ENCODE data around the gene HMG20A. TPM values are rescaled to one million over a fixed set of nuclear protein-coding genes. Genes with fewer than 3 reads are reported as not detected.

The HMG20A gene
- total and polyA plus RNA-seq, 10 donors: 17.9 to 107 (median 77.2) TPM

GRCh38 chr15:77430652-77431051 is 10.0 kb downstream of the HMG20A start:
- peaks cover 0 to 46% (median 36%) of the 10 kb centered on the region in 6 donors for H3K4me1 ChIP-seq

GRCh38 chr15:77436822-77437221 is 16.1 kb downstream of the HMG20A start:
- WGBS, 5 donors: 73 to 88% (median 82%) methylated on average over 2 of the region's 2 CpGs
- no peak for TF ChIP-seq POLR2A (IDR thresholded peaks at IDR 0.05)
- no peak for TF ChIP-seq CTCF (IDR thresholded peaks at IDR 0.05 in 8 of 11, conservative IDR thresholded peaks at IDR 0.05 in 3 of 11)
- TF ChIP-seq POLR2AphosphoS5 (IDR thresholded peaks at IDR 0.05): no peak
- H3K27me3 ChIP-seq (replicated peaks in 1 of 7): no peaks in the 10 kb centered on the region
- peaks cover 0 to 5% (median 0%) of the 10 kb centered on the region in 6 donors for H3K36me3 ChIP-seq
- H3K9me3 ChIP-seq: no peaks in the 10 kb centered on the region
- H3K27ac ChIP-seq: no peak overlapping the region
- no peak for DNase-seq
- intact Hi-C loops (cut with DNase I; ENCODE audit: low total_unique reads): loop anchor here (10.0 kb wide), 1 partner anchor 48 kb away; no protein-coding TSS in a partner anchor
- H3K4me3 ChIP-seq: no peak overlapping the region
- H3K4me1 ChIP-seq: peaks cover 0 to 44% (median 21%) of the 10 kb centered on the region in 6 donors

More at GRCh38 chr15:77430652-77431051, 10.0 kb downstream of the HMG20A start:
- intact Hi-C loops (cut with DNase I; ENCODE audit: low total_unique reads): loop anchor here (10.0 kb wide), 1 partner anchor 54 kb away; no protein-coding TSS in a partner anchor
- no peaks in the 10 kb centered on the region for H3K27me3 ChIP-seq (replicated peaks in 1 of 7)
- H3K27ac ChIP-seq: no peak overlapping the region
- TF ChIP-seq CTCF (IDR thresholded peaks at IDR 0.05 in 8 of 11, conservative IDR thresholded peaks at IDR 0.05 in 3 of 11) (no peak), POLR2AphosphoS5 (IDR thresholded peaks at IDR 0.05) (no peak), POLR2A (IDR thresholded peaks at IDR 0.05) (no peak)
- WGBS, 5 donors: 72 to 84% (median 82%) methylated on average over 2 of the region's 2 CpGs
- no peaks in the 10 kb centered on the region for H3K36me3 ChIP-seq
- H3K9me3 ChIP-seq: no peaks in the 10 kb centered on the region
- no peak overlapping the region for H3K4me3 ChIP-seq
- no peak for DNase-seq

- no peak for TF ChIP-seq POLR2AphosphoS5 (IDR thresholded peaks at IDR 0.05)
- no peak for TF ChIP-seq CTCF (IDR thresholded peaks at IDR 0.05 in 8 of 11, conservative IDR thresholded peaks at IDR 0.05 in 3 of 11)
- no peak for TF ChIP-seq POLR2A (IDR thresholded peaks at IDR 0.05)
- Histone ChIP-seq H3K9me3 (no peaks in the 10 kb centered on the region), H3K4me1 (peaks cover 0 to 49% (median 25%) of the 10 kb centered on the region in 6 donors), H3K27ac (no peak overlapping the region), H3K4me3 (no peak overlapping the region), H3K36me3 (peaks cover 0 to 5% (median 0%) of the 10 kb centered on the region in 6 donors), H3K27me3 (replicated peaks in 1 of 7) (no peaks in the 10 kb centered on the region)
- no peak for DNase-seq
- 86 to 92% (median 91%) methylated on average over 4 of the region's 4 CpGs for WGBS, 5 donors
- intact Hi-C loops (cut with DNase I; ENCODE audit: low total_unique reads): loop anchor here (10.0 kb wide), 1 partner anchor 48 kb away; no protein-coding TSS in a partner anchor
Observed at GRCh38 chr15:77437264-77437663, 16.6 kb downstream of the HMG20A start.

- DNase-seq: no peak
- 66 to 86% (median 74%) methylated on average over 3 of the region's 3 CpGs for WGBS, 5 donors
- H3K27ac ChIP-seq: no peak overlapping the region
- intact Hi-C loops (cut with DNase I; ENCODE audit: low total_unique reads): no loop called here
- no peaks in the 10 kb centered on the region for H3K9me3 ChIP-seq
- H3K4me3 ChIP-seq: no peak overlapping the region
- peaks cover 0 to 5% (median 0%) of the 10 kb centered on the region in 6 donors for H3K36me3 ChIP-seq
- TF ChIP-seq POLR2A (IDR thresholded peaks at IDR 0.05) (no peak), POLR2AphosphoS5 (IDR thresholded peaks at IDR 0.05) (no peak), CTCF (IDR thresholded peaks at IDR 0.05 in 8 of 11, conservative IDR thresholded peaks at IDR 0.05 in 3 of 11) (no peak)
- H3K27me3 ChIP-seq (replicated peaks in 1 of 7): no peaks in the 10 kb centered on the region
- peaks cover 0 to 76% (median 48%) of the 10 kb centered on the region in 6 donors for H3K4me1 ChIP-seq
Observed at GRCh38 chr15:77440378-77440999, 19.8 kb downstream of the HMG20A start.
